Astrocyte of the spinal cord (primary cell): ENCODE data around the gene LRRC51.

Experiments used
- DNase-seq: peaks from one replicate; pipeline ENCODE4 v3.0.0; 2011; ENCODE audit warnings: low read depth, low spot score
- H3K4me3 ChIP-seq: 2 replicates; pipeline ENCODE4 v1.5.1; 2011; ENCODE audit warnings: low read depth, mild to moderate bottlenecking, low read length, moderate library complexity
- CTCF ChIP-seq: IDR thresholded peaks from 2 replicates; pipeline ENCODE4 v1.5.1; 2012; ENCODE audit warnings: low read depth, mild to moderate bottlenecking, low read length, inconsistent platforms
- in situ Hi-C: cut with HindIII; loops from 2 replicates; pipeline ENCODE4 v1.10.0; 2017; ENCODE audit warnings: low sequenced_read_pairs

LRRC51 gene

DNA sequence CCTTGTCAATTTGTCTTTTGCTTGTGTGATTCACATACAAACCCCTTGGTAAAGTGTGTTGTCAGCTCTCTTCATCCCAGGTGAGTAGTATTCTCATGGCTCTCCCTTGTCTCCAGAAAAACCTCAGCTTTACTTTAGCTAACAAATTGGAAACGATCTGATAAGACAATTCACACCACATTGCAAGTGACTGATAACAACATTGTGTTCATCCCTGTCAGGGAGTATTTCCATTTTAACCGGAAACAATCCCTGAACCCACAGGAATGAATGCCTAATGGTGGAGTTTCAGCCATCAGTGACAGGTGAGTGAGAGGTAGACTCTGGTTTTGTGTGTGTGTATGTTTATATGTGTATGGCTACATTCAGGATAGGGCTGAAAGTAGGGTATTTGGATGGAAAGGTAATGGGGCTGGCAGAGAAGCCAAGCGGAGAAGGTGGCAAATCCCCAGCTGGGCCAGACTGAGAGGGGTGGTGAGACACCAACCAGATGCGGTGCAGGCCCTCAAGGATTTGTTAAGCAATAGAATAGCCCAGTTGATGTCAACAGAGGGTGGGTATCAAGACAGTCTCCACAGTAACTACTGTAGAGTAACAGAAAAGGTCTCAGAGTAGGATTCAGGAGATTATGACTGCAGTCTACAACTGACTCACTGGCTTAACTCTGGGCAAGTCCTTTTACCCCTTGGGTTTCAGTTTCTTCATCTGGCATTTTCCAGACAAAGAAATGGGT is 7.6 kb downstream of the LRRC51 start:
- in situ Hi-C loops = no loop called here
- TF ChIP-seq CTCF = no peak
- no peak for DNase-seq
- no peak overlapping the region for H3K4me3 ChIP-seq

DNA sequence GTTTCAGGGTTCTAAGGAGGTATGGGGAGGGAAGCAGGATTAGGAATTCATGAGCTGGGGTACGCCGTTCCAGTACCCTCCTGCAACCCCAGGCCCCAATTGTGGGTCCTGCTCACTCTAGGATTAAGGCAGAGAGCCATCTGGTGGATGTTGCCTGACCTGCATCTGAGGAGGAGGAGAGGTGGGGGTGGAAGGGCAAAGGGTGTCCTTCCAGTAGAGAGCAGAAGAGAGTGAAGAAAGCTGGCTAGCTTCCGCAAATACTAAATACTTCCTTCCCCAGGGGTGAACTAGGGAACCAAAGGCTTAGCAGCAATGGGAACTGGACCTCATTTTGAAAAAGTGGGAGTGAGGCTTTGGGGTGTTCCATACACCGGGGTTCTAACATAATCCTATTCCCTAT is 10.6 kb downstream of the LRRC51 start:
- TF ChIP-seq CTCF = peak; percentile 90
- peak; percentile 60 for DNase-seq
- H3K4me3 ChIP-seq = no peak overlapping the region
- in situ Hi-C loops = no loop called here

DNA sequence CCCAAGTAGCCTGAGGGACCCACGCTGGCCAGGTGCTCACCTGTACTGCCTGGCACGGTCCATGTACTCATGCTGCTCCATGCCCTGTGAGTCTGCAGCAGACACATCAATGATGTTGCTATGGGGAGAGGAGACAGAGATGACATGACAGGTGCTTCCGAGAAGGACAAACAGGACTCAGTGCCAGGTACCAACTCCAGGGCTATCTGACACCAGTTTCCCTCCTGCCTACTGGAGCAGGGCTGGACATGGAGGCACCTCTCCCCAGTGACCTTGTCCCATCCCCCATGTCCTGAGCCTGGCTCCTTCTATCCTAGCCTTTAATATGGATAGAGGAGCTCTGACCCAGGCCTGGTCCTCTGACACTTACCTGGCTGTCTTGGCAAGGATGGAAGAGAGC is 18.1 kb downstream of the LRRC51 start:
- no peak for TF ChIP-seq CTCF
- in situ Hi-C loops = no loop called here
- H3K4me3 ChIP-seq = no peak overlapping the region
- no peak for DNase-seq

- no peak for DNase-seq
- H3K4me3 ChIP-seq = no peak overlapping the region
- TF ChIP-seq CTCF = no peak
- in situ Hi-C loops = no loop called here
Measured at GRCh38 chr11:72100009-72100408, 19.4 kb downstream of the LRRC51 start.

DNA sequence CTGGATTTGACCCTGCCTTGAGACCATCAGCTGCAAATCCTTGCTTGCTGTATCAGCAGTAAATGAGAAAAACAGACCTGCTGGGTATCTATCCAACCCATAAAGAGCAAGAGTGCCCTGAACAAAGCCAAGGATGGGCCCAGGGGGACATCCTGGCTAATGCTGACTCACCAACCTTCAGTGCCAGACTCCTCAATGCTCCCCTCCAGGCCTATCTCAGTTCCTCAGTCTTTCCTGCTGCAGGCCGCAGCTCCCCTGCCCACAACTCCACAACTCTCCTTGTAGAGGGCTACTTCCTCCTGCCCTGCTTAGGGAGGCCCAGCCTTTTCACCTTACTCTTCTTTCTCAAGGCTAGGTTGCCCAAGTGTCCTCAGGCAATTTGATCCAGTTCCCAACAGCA is 19.8 kb downstream of the LRRC51 start:
- DNase-seq = no peak
- in situ Hi-C loops = no loop called here
- H3K4me3 ChIP-seq = no peak overlapping the region
- TF ChIP-seq CTCF = no peak

DNA sequence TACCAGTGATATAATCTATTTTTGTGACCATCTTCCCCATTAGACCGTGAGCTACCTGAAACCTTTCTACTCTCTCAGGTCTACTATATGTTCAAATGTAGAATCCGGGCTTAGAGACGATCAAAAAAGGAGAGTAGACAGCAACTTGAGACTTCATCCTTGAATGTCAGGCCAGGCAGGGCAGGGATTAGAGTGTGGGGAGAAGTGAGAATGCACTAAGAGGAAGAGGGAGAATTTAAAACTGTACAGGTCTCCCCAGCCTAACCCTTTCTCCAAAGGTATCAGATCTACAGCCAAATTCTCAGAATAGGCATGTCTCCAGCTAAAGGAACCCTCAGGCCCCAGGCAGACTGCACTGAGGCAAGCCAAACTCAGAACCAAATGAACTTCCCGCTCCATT is 21.5 kb downstream of the LRRC51 start:
- in situ Hi-C loops = no loop called here
- peak overlapping the region; percentile 96 for H3K4me3 ChIP-seq
- DNase-seq = no peak
- no peak for TF ChIP-seq CTCF

GRCh38 chr11:72102631-72102945 is 21.9 kb downstream of the LRRC51 start:
- TF ChIP-seq CTCF = no peak
- no peak for DNase-seq
- in situ Hi-C loops = no loop called here
- peak overlapping the region; percentile 96 for H3K4me3 ChIP-seq
